Ovary (tissue), 3 donors: ENCODE measurements around the gene TMEM74B.

Experiments used
- CTCF ChIP-seq, 3 donors: fragments of 450-650 bp in 2 of 3; fragments of 200-600 bp in 1 of 3; IDR thresholded peaks; one replicate each; pipeline versions ENCODE4 v1.5.1 to v1.8.0; 2016 to 2022; ENCODE audit warnings: antibody characterized with exemption in 3 of 3, mild to moderate bottlenecking in 1 of 3
- POLR2A ChIP-seq: fragments of 450-650 bp; IDR thresholded peaks from one replicate; pipeline ENCODE4 v1.6.1; 2017; ENCODE audit warnings: antibody characterized with exemption, mild to moderate bottlenecking, moderate library complexity
- donor health status: DM: no; HTN: no; CAD: no.

GRCh38 chr20:1196634-1197033 lies 11.9 kb upstream of the TMEM74B start:
- TF ChIP-seq CTCF (IDR thresholded peaks at IDR 0.05) (no peak), POLR2A (no peak)
